HG03457 (cell line): ENCODE results near the gene PTH1R.

ENCODE experiments used
- ATAC-seq: cut with Tn5 transposase; IDR thresholded peaks from one replicate; pipeline ENCODE4 v1.9.1; 2021; ENCODE audit warnings: moderate number of reproducible peaks; ENCODE audit not compliant: unreplicated experiment

Gene PTH1R

GRCh38 chr3:46926871-46927717 is 49.6 kb downstream of the PTH1R start:
- peak; percentile 43 for ATAC-seq

GRCh38 chr3:46927718-46928073 is 50.2 kb downstream of the PTH1R start:
- ATAC-seq, result no peak

DNA sequence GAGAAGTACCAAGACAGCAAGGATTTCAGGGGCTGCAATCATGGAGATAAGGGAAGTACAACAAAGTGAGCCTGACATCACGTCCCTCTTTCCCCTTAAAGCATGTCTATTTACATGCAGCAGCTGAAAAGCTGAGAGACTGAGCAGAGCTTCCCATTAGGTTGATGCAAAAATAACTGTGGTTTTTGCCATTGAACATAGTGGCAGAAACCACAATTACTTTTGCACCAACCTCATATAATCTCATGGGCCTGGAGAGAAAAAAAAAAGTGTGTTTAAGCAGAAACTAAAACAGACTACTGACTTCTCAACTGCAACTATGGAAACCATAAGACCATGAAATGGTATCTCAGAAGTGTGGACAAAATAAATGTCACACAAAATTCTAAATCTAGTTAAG is 50.8 kb downstream of the PTH1R start:
- ATAC-seq, result no peak

GRCh38 chr3:46929324-46929723 is 51.8 kb downstream of the PTH1R start:
- no peak for ATAC-seq

GRCh38 chr3:46930166-46930944 is 52.8 kb downstream of the PTH1R start:
- no peak for ATAC-seq

DNA sequence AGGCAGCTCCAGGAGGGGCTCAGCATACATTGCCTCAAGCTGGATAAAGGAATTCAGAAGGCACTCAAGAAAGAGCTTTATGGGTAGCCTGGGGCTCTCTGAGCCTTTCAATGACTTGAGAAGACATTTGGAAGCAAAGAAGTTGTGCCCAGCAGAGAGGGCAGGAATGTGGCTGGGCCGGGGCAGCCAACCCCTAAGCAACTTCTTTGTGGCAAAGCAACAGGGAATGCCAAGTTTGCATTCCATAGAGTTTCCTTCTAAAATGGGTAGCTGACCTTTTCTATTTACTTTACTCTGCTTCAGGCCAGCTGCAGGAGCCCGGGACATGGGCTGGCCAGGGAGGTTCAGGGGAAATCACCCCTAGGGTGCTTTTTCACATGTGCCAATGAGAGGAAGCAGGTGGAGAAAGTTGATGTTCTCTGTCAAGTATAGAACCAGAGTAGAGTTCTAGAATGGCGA is 53.5 kb downstream of the PTH1R start:
- no peak for ATAC-seq

DNA sequence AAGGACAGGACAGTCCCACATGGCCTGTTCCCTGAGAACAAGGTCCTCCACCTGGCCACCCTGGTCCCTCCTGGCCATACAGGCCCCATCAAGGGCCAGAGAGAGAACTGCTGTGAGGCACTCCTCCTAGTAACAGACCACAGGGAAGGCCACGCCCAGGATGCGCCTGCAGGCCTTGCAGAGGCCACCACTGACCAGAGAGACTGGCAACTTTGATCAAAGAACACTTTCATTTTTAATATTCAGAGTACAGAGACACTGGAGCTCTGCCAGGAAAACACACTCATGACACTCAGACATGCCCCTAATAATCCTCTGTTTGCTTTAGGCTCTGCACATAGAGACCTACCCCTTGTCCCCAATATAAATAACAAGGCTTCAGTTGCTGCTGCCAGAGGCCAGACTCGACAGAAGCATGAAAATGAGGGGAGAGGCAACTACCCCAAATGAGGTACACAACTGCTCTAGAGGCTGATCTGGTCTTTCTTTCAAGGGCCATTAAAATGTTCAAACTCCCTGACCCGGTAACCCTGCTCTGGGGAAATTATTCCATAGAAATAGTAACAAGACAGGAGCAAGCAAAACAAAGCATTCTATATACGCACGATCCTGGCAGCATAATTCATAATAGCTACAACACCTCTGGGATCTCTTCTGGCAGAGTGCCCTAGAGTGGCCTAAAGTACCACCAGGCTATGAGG is 54.3 kb downstream of the PTH1R start:
- no peak for ATAC-seq

DNA sequence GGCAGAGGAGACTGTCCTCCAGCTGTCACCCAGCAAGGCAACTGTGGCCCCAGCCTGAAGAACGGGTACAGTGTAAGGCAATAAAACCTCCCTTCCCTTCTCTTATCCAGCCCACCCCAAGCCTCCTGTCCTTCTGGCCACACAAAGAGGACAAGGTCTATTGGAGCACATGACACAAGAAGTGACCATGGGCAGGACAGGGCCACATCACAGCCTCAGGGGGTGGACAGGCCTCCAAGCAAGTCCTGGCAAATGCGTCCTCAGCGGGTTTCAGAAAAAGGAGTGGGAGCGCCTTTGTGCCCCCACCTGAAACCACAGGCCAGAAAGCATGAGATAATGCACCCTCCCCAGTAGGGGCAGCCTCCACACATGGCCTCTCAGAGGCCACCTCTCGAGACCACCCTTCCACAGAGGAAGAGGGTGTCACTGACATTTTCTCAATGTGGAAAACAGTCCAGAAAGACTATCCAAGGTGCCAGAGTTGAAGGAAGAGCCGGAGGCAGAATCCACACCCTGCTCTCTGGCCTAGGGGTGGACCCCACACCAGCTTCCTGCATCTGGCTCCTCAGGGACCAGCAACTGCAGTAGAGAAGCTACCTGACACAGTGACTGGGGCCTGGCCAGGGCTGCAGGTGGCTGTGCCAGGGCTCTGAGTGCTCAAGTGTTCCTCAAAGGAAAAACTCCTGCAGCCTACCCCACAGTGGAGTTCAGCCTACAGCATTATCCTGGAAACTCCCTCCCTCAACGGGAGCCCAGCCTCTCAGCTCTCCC is 55.1 kb downstream of the PTH1R start:
- no peak for ATAC-seq

GRCh38 chr3:46933261-46933660 is 55.7 kb downstream of the PTH1R start:
- no peak for ATAC-seq

DNA sequence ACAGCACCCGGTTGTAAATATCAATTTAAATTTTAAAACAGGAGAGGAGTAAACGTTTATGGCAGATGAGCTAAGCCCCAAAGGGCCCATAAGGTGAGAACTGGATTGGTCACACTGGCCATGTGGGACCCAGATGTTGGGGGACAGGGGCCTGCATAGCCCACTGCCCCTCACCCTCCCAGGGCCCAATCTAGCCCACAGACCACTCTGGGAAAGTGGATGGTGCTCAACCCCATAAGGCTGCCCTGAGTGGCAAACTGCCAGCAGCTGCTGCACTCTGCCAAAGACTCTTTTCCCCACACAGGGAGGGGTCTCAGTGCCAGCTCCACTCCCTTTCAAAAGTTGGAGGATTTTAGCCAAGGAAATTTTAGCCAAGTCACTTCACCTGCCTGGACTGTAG is 56.6 kb downstream of the PTH1R start:
- no peak for ATAC-seq

GRCh38 chr3:46934498-46935167 is 57.1 kb downstream of the PTH1R start:
- ATAC-seq, result no peak

GRCh38 chr3:46935168-46935858 is 57.8 kb downstream of the PTH1R start:
- ATAC-seq, result no peak

DNA sequence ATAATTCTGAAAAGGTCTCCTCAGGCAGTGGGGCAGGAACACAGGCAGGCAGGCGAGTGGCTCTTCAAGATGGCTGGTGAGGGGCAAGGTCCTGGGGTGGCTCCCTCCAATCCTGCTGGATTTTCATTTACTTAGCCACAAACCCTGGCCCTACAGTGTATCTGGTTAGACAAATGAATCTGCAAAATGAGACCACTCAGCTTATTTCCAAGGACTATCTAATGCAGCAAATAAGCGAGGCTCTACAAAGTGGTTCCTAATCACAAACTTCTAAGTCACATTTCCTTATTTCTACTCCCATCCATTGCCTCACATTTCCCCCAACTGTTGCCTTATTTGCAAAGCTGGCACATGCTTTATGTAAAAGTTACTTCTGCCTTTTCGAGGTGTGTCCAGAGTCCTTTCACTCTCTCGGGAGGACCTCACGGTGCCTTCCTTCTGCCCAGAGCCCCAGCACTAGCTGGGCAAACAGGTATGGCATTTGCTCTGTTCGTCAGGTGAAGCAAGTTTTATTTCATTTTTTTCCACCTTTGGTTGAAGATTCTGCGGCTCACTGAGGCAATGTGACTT is 58.6 kb downstream of the PTH1R start:
- no peak for ATAC-seq

DNA sequence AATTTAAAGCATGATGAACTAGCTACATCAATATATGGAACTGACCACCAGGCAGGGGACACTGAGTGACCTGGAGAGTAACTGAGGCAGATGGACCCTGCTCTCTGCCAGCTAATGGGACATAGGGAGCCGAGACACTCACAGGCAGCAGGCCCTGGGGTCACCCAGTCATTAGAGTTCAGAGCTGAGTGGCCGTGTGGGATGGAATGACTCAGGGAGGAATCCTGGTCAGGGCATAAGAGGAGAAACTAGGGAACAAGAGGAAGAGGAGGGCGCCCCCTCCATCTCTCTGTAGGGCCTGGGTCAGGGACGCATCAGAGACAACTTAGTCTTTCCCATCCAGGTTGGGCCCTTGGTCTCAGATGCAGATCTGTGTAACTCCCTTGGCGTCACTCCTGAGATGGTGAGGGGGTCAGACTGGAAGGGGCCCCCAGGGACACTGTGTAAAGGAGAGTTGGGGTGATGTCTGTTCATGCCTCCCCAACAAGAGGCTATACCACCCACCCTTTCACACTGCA is 59.3 kb downstream of the PTH1R start:
- ATAC-seq, result no peak

- ATAC-seq, result no peak
These were observed 60.6 kb downstream of the PTH1R start for GRCh38 chr3:46938118-46938517.

DNA sequence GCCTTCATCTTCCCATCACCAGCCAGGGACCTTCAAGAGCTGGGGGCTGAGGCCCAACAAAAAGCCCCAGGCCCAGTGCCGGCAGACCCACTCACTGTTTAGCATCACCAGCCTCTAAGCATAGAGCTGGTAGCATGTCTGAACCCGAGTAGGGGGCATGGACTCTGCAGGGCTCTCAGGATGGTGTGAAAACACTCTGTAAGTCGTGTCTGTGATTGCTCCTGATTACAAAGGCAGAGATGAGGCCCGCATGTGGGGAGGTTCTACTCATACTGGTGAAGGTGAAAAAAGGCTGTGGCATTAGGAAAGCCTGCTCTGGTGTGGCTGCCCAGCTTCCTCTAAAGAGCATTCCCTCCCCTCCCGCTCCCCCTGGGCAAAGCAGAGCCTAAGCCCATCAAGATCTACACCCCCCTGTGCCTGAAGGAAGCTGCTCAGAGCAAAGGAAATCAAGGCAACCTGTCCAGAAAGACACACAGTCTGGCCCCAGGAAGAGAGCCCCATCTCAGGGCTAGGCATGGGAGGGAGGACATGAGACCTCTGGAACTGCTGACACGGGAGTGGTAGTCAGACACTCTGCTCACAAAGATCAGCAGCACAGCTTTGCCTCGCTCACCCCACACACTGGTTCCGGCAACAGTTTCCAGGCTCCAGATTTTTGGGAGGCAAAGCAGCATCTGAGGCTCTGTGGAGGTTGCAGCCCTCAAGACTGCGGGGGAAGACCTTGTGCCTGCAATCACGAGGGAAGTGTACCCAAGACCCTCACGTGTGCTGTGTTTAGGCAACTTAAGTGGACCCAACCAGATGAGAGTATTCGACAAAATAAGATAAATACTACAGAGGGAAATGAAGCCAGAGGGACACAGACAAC is 62.3 kb downstream of the PTH1R start:
- ATAC-seq, result no peak

GRCh38 chr3:46942076-46942475 is 64.6 kb downstream of the PTH1R start:
- no peak for ATAC-seq
